HEK293T (cell line): ENCODE data around the gene PRIMA1.

Experiments used
- BHLHE40 ChIP-seq: fragments of 450-650 bp; IDR thresholded peaks from 2 replicates; pipeline ENCODE4 v1.6.1; 2016; ENCODE audit warnings: mild to moderate bottlenecking, moderate library complexity, borderline replicate concordance
- ELF4 ChIP-seq: fragments of 450-650 bp; IDR thresholded peaks from 2 replicates; pipeline ENCODE4 v1.6.1; 2017; ENCODE audit warnings: antibody characterized with exemption
- HDGF ChIP-seq: fragments of 450-650 bp; IDR thresholded peaks from 2 replicates; pipeline ENCODE4 v1.6.1; 2017; ENCODE audit warnings: antibody characterized with exemption, borderline replicate concordance
- L3MBTL2 ChIP-seq: fragments of 450-650 bp; conservative IDR thresholded peaks from 2 replicates; pipeline ENCODE4 v1.6.1; 2016; ENCODE audit warnings: mild to moderate bottlenecking
- NFRKB ChIP-seq: fragments of 450-650 bp; IDR thresholded peaks from 2 replicates; pipeline ENCODE4 v1.6.1; 2016; ENCODE audit warnings: mild to moderate bottlenecking, moderate library complexity
- SUZ12 ChIP-seq: fragments of 450-650 bp; IDR thresholded peaks from 2 replicates; pipeline ENCODE4 v1.6.1; 2016; ENCODE audit warnings: mild to moderate bottlenecking
- ZNF384 ChIP-seq: fragments of 450-650 bp; IDR thresholded peaks from 2 replicates; pipeline ENCODE4 v1.6.1; 2016

DNA sequence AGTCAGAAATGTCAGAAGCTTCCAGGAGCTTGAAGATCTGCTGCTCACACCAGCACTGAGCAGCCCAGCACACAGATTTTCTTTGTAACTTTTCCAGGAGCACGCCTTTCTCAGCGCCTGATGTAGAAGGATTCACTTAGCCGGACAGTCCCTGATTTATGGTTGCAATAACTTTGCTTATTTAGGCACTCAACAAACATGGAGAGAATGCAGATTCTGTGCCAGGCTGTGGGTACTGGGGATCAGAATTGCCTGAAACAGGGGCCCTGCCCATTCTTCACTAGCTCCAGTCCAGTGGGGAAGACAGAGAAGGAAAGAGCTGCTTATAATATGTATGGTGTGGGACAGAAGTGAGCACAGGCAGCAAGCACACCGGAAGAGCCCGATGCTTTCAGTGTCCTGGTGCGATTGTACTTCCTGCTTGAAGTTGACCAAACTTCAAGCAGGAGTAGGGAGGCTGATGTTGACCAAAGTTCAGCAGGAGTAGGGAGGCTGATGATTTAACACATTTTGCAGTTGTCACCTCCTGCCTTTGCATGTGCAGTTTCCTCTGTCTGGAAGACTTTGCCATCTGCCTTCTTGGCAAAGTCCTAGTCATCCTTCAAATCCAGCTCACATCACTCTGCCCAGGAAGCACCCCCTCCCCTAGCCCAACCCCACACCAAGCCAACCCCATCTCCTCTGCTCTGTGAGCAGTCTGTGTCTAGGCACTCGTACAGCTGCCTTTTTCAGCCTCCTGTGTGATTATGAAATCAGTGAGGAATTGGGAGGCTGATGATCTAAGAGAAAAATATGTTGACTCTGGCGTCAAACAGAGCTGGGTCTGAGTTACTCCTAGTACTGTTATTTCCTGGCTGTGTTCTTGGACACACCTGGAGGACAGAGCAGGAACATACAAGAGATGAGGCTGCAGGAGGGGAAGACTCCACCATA is 12.0 kb upstream of the PRIMA1 start:
- TF ChIP-seq SUZ12 (no peak), BHLHE40 (no peak), NFRKB (no peak), ELF4 (no peak), ZNF384 (no peak), L3MBTL2 (no peak), HDGF (no peak)
